Measurements from ENCODE around the gene CMKLR1. TPM values are rescaled to one million over a fixed set of nuclear protein-coding genes. Genes with fewer than 3 reads are reported as not detected.

CMKLR1 gene
- total and polyA plus RNA-seq, 9 of the 15 experiments (the other 6 are each of a cell fraction or from before 2014, with no cell fraction given) = 0.11 to 1.4 (median 0.20) TPM

DNA sequence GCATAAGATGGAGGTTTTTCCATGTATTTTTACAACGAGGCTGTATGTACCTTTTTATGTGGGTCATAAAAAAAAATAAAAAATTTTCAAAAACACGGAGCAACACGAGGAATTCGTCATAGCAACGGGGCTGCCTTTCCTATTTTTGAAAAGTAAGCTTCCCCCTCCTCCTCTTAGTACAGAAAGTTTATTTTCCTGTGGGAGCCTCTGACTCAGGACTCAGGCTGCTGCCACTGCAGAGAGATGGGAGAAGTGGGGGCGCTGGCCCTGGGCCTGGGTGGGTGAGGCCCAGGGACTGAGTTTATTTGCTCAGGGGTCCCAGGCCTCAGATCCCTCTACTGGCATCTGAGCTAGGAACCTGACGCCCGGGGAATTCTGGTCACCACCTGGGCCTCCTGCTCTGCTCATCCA is 10.2 kb upstream of the CMKLR1 start:
- Histone ChIP-seq H2AFZ (ENCODE audit: low read depth, low read length) (peak overlapping the region; percentile 7; the same call in 1 of the 2 replicates), H4K20me1 (replicated peaks; ENCODE audit: control insufficient read depth, insufficient read depth, low read length) (no peaks in the 10 kb centered on the region), H3K4me1 (replicated peaks in 1 of 2; ENCODE audit: control insufficient read depth in 2 of 2, insufficient read depth in 2 of 2, low read length in 2 of 2) (no peaks in the 10 kb centered on the region; a peak in 1 of 5 replicates), H3K27me3 (ENCODE audit: control insufficient read depth in 2 of 2, insufficient read depth in 2 of 2, low read length in 2 of 2) (no peaks in the 10 kb centered on the region), H3K9ac (ENCODE audit: insufficient read depth in 1 of 2, low read depth in 2 of 2, low read length in 2 of 2) (no peak overlapping the region), H3K4me3 (no peak overlapping the region), H3K9me1 (ENCODE audit: control insufficient read depth, insufficient read depth, low read length) (no peaks in the 10 kb centered on the region), H3K36me3 (ENCODE audit: control insufficient read depth, insufficient read depth, low read length) (no peaks in the 10 kb centered on the region), H3K4me2 (ENCODE audit: insufficient read depth, low read length) (no peak overlapping the region), H3K9me3 (replicated peaks; ENCODE audit: control insufficient read depth, insufficient read depth, low read depth, low read length) (no peaks in the 10 kb centered on the region), H3K79me2 (ENCODE audit: control insufficient read depth, insufficient read depth, low read length) (no peaks in the 10 kb centered on the region), H3K27ac (ENCODE audit: extremely low read depth, low read depth, low read length) (no peak overlapping the region)
- no peak for ATAC-seq
- ChIA-PET CTCF (ENCODE audit: low intra/inter-chr PET ratio) (no interaction called here), POLR2A (interaction anchor here (0.6 to 0.7 kb wide), 2 partner anchors 9 to 12 kb away, joined by 3 to 4 read pairs; no protein-coding TSS in a partner anchor)
- 19% methylated on average over 8 of the region's 8 CpGs for WGBS (ENCODE audit: insufficient coverage, low coverage, missing lambda C conversion rate)
- no peak for DNase-seq (ENCODE audit: extremely low read depth in 1 of 4, low spot score in 3 of 4)
- intact Hi-C loops (cut with micrococcal nuclease) (no loop called here), in situ Hi-C loops (cut with MboI) (no loop called here)
- BruUV-seq (replicated peaks) = no TSS peak
- FAIRE-seq = no peak
- TF ChIP-seq NR0B1 (IDR thresholded peaks at IDR 0.05; ENCODE audit: partially characterized antibody) = no peak
- no peak for TF ChIP-seq MAFF (IDR thresholded peaks at IDR 0.05; ENCODE audit: low read length)
- TF ChIP-seq SMAD1 (IDR thresholded peaks at IDR 0.05; ENCODE audit: low read depth, low read length, partially characterized antibody) = no peak
- no peak for TF ChIP-seq E2F6 (IDR thresholded peaks at IDR 0.05; ENCODE audit: borderline replicate concordance in 1 of 2, extremely low read depth in 1 of 2, insufficient read depth in 1 of 2, insufficient read length in 1 of 2, low read depth in 1 of 2, low read length in 1 of 2, poor library complexity in 1 of 2, severe bottlenecking in 1 of 2)

Measured in K562 (cell line).